GM19239 (cell line): ENCODE data around the gene SLC9B1.
A peak's percentile ranks its signal among the peaks of the same experiment; 100 is the strongest.
"Not testable (repeated sequence)": the region's sequence is repeated elsewhere in the genome, so short reads cannot be mapped to it uniquely, and the experiment has no call there.

Experiments used
- DNase-seq: peaks from one replicate; pipeline ENCODE4 v3.0.0; 2011; ENCODE audit warnings: low spot score; ENCODE audit not compliant: insufficient read length
- FAIRE-seq: peaks from 2 replicates; lab custom pipeline; 2011; peaks lifted over from hg19 to GRCh38; lab: Jason Lieb, UNC

Gene SLC9B1

DNA sequence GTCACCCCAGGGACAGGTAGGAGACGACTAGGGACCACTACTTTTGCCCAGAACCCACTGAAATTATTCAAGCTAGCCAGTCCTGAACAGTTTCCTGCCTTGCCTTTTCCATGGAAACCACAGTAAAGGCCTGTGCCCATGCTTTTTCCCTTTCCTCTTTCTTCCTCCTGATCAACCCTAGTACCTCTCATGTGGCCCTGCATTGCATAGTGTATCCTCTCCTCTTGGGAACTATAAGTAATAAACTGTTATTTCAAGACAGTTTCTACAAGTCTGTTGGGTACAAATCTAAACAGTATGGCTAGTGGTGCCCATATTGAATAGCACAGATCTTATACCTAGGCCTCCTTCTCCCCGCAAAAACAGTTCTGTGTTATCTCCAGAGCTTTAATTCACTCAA lies 136.2 kb downstream of the SLC9B1 start:
- FAIRE-seq (no peak), DNase-seq (no peak)

DNA sequence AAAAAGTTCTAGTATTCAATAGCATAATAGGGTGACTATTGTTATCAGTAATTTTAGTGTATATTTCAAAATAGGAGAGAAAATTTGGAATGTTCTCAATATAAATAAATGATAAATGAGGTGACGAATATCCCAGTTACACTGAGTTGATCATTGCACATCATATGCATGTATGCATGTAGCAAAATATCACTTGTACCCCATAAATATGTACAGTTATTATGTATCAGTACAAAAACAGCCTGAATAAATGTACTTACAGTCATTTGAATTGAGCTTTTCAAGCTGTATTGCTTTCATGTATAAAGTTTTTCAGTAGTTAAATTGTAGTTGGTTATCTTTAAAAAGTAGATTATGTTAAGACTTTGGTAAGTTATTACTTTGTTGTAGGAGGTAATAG lies 138.2 kb downstream of the SLC9B1 start:
- DNase-seq (no peak), FAIRE-seq (no peak)

DNA sequence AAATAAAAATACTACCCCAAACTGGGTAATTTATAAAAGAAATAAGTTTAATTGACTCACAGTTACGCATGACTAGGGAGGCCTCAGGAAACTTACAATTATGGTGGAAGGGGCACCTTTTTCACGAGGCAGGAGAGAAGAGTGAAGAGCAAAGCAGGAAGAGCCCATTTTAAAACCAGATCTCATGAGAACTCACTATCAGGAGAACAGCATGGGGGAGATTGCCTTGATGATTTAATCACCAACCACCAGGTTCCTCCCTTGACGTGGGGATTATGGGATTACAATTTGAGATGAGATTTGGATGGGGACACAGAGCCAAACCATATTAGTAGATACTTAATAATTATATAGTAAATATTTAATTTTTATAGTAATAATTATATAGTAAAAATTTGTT lies 140.6 kb downstream of the SLC9B1 start:
- FAIRE-seq = no peak

DNA sequence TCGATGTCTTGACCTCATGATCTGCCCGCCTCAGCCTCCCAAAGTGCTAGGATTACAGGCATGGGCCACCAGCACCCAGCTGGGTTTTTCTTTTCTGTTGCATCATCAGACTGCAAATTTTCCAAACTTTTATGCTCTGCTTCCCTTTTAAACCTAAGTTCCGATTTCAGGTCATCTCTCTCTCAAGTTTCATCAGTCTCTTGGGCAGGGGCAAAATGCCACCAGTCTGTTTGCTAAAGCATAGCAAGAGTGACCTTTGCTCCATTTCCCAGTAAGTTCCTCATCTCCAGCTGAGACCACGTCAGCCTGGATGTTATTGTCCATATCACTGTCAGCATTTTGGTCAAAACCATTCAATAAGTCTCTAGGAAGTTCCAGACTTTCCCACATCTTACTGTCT lies 141.2 kb downstream of the SLC9B1 start:
- not testable (repeated sequence) for FAIRE-seq, DNase-seq

More for the DNA sequence above, 140.6 kb downstream of the SLC9B1 start:
- DNase-seq = no peak

DNA sequence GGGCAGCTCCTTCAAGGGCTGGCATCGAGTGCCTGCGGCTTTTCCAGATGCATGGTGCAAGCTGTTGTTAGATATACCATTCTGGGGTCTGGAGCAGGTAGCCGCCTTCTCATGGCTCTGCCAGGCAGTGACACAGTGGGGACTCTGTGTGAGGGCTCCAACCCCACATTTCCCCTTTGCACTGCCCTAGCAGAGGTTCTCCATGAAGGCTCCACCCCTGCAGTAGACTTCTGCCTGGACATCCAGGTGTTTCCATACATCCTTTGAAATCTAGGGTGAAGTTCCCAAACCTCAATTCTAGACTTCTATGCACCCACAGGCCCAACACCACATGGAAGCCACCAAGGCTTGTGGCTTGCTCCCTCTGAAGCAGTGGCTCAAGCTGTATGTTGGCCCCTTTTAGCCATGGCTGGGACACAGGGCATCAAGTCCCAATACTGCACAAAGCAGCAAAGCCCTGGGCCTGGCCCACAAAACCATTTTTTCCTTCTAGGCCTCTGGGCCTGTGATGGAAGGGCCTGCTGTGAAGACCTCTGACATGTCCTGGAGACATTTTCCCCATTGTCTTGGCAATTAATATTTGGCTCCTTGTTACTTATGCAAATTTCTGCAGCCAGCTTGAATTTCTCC lies 141.9 kb downstream of the SLC9B1 start:
- not testable (repeated sequence) for FAIRE-seq, DNase-seq

DNA sequence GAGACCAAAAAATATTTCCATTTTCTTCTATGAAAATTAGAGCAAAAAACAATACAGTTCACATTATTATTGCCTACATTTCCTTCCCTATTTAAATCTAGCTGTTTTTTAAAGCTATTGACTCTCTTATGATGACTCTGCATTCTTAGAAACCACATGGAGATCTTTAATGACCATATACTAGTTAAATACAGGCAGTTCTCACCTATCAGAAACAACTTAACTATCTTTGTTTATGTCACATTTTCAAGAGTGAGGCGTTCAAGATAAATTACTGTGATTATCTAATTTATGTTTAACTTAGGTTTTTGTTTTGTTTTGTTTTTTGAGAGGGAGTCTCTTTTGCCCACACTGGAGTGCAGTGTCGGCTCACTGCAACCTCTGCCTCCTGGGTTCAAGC lies 147.7 kb downstream of the SLC9B1 start:
- peak; percentile 75 for FAIRE-seq
- DNase-seq = no peak

DNA sequence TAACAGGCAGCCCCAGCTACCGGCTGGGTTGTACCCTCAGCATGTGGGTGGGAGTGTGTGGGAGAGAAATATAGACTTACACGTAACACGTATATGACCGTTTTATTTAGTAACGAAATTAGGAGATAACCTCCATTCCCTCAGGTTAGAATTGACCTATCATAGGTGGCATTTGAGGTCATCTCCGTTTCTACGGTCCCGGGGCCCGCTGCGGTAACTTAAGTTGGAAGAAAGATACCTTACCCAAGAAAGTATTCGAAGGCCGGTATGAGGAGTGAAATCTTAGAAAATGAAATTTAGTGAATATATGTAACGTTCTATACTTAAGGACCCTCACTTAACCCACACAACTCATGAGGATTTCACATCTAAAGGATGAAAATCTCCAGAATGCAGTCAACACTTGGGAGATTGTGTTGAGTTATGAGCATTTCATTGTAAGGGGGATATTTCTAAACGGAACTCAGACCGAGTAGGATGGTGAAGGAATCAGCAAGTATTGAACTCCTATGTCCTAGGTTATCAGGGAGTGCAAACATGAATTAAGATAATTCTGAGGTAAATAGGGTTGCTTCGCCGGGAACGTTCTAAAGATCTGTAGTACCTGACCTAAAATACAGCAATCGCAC lies 149.8 kb downstream of the SLC9B1 start:
- peak; percentile 31 for FAIRE-seq
- no peak for DNase-seq

DNA sequence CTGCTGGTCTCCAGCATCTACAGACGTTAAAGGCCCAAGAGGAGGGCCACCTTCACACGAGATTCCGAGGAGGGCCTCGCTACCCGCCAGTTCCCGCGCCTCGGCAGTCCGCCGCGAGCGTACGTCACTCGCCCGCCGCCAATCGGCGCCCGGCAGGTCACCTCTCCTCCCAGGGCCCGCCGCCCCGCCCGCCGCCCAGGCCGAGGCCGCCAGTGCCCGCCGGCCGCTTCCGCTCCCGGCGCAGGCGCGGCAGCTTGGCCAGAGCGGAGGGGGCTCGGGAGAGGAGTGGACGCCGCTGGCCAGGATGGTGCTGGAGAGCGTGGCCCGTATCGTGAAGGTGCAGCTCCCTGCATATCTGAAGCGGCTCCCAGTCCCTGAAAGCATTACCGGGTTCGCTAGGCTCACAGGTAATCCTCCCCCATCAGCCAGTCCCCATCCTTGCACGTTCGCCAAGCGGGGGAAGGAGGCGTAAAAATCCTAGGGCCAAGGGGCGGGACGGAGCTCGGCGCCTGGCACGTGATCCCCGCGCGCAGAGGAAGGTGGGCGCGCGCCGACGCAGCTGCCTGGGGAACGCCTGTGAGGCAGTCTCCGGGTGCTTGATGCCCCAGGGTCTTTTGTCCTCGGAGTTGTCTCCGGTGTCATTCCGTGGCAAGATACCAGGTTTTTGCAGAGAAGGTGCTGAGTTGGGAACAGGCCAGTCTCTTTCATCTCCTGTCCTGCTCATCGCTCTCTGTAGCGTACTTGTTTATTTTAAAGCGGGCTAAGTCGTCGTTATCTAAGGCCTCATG lies 150.5 kb downstream of the SLC9B1 start, which contains the start of gene CISD2:
Gene CISD2, plus strand, starts transcription at position 212 of the 788 bp plus-strand sequence. Its CDS starts 93 bp downstream, at position 305.
- no peak for FAIRE-seq
- DNase-seq = peak; percentile 55

DNA sequence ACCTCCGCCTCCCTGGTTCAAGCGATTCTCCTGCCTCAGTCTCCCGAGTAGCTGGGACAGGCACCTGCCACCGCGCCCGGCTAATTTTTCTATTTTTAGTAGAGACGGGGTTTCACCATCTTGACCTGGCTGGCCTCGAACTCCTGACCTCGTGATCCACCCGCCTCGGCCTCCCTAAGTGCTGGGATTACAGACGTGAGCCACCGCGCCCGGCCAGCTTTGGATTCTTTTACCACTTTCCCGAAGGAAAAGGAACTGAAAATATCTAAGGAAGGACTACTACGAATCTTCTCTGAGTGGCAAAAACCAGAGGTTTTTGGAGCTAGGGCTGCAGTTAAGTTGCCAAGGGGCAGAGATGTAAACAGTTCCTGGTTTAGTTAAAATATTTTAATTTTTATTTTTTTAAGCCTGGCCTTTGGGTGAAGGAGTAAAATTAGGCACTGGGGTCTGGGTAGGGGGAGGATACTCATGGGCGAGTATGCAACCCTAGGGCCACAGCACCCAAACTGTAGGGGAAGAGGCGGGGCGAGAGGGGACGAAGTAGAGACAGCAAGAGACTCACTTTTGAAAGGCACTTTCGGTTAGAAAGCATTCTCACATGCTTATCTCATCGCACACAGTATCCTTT lies 151.2 kb downstream of the SLC9B1 start:
- DNase-seq (no peak), FAIRE-seq (peak; percentile 99)

DNA sequence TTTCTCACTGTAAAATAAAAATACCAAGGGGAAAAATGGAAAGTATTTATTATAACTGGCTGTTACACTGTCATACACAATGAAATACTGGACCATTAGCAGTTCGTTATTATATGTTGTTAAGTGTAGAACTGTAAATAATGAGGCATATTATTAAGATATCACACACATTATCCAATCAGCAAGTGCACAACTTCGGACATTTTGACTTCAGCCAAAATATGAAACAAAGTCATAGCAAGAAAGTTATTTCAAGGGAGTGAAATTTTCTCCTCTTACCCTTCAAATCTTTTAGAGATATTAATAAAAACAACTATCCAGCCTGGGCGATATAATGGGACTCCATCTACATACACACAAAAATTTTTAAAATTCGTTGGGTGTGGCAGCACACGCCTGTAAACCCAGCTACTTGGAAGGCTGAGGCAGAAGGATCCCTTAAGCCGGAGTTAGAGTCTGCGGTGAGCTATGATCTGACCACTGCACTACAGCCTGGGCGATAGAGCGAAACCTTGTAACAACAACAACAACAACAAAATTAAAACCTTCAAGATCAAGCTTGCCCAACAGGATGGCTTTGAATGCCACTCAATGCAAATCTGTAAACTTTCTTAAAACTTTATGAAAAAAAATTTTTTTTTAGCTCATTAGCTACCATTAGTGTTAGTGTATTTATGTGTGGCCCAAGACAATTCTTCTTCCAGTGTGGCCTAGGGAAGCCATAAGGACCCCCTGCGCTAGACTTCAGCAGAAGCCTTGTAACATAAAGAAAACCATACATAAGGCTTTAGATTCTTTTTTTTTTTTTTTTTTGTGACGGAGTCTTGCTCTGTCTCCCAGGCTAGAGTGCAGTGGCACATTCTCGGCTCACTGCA lies 152.0 kb downstream of the SLC9B1 start:
- DNase-seq = no peak
- peak; percentile 76 for FAIRE-seq

DNA sequence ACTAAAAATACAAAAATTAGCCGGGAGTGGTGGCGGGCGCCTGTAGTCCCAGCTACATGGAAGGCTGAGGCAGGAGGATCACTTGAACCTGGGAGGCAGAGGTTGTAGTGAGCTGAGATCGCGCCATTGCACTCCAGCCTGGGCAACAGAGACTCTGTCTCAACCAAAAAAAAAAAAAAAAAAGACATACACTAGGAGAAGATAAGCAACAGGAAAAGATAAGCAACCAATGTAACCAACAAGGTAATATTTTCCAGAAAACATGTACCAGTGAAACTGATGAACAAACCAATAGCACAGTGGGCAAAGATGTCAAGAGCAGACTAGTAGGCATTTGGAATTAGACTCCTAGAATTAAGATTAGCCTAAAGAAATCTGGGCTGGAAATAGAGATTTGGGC lies 154.2 kb downstream of the SLC9B1 start:
- not testable (repeated sequence) for FAIRE-seq, DNase-seq

DNA sequence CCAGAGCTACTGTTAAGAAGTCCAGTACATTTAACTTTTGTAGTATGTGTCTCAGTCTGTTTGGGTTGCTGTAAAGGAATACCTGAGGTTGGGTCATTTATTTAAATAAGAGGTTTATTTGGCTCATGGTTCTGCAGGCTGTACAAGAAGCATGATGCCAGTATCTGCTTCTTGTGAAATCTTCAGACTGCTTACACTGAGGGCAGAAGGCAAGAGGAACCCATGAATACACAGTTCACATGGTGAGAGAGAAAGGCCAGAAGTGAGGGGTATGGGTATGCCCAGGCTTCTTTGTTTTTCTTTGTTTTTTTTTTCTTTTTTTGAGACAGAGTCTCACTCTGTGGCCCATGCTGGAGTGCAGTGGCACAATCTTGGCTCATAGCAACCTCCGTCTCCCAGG lies 156.8 kb downstream of the SLC9B1 start:
- no peak for DNase-seq
- no peak for FAIRE-seq

DNA sequence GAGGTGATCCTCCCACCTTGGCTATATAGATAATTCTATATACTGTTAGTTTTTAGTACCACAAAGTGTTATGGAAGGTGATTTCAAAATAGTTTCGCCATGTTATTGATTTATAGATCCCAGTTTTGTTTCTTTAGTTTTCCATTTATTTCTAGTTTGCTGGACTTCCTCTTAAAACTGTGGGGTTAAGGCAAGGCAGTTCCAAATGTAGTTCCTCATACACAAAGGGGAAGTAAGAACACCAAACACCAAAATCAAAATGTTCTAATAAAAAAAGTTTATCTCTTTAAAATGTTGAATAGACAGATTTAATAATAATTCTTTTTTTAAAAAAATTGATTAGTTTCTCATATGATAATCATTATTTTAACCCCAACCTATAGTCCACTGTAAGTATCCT lies 157.5 kb downstream of the SLC9B1 start:
- FAIRE-seq (no peak), DNase-seq (no peak)

DNA sequence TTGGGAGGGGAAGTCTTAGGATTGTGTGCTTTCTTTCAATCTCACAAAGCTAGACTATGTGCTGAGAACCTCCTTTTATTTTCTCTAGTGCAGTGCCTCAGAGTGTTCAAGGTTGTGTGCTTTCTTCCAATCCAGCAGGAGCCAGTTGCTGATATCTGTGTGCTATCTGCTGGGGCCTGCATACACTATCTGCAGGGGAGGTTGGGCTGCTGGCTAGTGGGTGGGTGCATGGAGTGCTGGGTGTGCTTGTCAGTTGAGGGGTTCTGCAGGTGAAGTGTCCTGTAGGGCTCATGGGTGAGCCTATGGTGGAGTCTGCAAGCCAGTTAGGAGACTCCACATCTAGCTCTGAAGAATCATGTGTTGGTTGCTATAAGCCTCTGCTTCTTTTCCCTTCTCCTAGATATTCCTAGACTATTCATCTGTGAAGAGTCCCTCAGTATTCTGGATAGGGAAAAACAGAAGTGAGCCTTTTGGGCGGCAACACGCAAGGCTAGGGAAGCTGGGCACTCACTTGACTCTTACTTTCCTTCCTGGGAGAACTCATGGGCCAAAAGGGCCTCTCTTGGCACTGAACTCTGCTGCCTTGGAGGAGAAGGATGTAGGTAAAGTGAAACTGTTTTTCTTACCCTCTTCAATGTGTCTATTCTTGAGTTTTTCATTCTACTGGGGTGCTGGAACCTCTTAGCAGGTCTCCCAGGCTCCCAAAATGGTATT lies 158.7 kb downstream of the SLC9B1 start:
- FAIRE-seq (no peak), DNase-seq (no peak)

DNA sequence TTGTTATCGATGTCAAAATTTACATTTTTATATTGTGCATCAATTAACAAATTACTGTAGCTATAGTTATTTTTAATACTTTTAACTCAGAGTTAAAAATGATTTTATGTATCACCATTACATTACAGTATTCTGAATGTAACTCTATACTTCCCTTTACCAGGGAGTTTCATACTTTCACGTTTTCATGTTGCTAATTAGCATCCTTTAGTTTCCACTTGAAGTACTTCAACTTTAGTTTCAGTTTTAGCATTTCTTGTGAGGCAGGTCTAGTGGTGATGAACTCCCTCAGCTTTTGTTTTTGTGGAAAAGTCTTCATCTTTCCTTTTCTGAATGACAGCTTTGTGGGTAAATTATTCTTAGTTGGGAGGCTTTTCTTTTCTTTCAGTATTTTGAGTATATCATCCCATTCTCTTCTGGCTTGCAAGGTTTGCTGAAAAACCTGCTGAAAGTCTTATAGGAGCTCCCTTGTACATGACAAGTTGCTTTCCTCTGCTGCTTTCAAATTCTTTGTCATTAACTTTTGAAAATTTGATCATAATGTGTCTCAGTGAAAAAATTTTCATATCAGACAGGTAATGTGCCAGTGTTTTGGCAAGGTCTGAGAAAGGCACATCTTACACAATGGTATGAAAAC lies 160.6 kb downstream of the SLC9B1 start:
- DNase-seq (no peak), FAIRE-seq (no peak)
